ENCODE measurements around the gene SPO11.
A peak's percentile ranks its signal among the peaks of the same experiment; 100 is the strongest.
"Not testable (repeated sequence)": the region's sequence is repeated elsewhere in the genome, so short reads cannot be mapped to it uniquely, and the experiment has no call there.

The SPO11 gene

DNA sequence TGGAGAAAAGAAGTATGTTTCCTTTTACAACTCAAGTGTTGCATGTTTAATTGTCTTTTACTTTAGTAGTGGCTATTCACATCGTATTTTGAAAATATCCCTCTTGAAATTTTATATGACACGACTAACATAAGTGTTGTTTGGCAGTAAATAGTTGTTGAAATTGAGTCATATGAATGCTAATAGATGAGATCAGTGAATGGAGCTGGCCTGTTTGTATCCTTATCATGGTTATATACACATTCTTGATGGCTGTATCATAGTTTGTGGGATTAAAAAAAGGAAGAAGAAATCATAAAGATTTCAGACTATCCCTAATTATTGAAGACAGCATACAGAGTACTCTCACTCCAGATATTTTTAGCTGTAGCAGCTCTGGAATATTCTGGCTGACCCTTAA is 13.2 kb downstream of the SPO11 start:
- no peak for DNase-seq

DNA sequence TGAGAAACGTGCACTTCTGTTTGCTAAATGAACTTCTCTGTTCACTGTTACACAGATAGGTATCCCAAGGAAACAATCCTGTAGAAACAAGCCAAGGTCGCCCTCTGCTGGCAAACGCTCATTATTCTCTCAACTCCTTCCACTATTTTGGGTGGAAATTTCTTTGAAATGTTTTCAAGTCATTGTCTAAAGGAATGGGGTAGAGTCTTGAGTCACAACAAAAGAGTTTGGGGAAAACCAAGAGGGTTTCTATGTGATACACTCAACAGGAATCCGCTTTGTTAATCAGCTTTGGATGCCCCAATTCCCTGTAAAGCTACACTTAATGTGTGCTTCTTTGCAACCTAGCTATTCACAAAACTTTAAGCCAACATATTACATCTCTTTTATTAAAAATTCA is 16.9 kb downstream of the SPO11 start:
- DNase-seq = peak; percentile 58

DNA sequence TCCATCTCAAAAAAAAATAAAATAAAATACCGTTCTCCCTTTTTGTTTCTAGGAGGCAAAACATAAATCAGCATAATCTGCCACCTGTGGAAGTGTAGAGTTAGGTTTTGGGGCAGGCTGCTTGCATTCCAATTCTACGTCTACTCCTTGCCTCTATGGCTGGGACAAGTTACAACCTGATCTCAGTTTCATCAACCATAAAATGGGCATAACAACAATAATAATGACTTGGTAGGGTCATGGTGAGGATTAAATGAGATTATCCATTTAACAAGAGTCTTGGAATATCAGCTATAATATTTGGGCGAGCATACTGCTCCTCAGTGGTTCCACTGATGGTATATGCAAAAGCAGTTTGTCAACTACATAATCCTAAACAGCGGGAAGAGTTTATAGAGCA is 17.8 kb downstream of the SPO11 start:
- DNase-seq = no peak

DNA sequence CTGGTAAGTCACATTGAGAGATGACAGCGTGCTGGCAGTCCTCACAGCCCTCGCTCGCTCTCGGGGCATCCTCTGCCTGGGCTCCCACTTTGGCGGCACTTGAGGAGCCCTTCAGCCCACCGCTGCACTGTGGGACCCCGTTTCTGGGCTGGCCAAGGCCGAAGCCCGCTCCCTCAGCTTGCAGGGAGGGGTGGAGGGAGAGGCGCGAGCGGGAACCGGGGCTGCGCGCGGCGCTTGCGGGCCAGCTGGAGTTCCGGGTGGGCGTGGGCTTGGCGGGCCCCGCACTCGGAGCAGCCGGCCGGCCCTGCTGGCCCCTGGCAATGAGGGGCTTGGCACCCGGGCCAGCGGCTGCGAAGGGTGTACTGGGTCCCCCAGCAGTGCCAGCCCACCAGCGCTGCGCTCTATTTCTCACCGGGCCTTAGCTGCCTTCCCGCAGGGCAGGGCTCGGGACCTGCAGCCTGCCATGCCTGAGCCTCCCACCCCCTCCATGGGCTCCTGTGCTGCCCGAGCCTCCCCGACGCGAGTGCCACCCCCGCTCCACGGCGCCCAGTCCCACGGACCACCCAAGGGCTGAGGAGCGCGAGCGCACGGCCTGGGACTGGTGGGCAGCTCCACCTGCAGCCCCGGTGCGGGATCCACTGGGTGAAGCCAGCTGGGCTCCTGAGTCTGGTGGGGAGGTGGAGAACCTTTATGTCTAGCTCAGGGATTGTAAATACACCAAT is 18.8 kb downstream of the SPO11 start:
- DNase-seq = not testable (repeated sequence)

DNA sequence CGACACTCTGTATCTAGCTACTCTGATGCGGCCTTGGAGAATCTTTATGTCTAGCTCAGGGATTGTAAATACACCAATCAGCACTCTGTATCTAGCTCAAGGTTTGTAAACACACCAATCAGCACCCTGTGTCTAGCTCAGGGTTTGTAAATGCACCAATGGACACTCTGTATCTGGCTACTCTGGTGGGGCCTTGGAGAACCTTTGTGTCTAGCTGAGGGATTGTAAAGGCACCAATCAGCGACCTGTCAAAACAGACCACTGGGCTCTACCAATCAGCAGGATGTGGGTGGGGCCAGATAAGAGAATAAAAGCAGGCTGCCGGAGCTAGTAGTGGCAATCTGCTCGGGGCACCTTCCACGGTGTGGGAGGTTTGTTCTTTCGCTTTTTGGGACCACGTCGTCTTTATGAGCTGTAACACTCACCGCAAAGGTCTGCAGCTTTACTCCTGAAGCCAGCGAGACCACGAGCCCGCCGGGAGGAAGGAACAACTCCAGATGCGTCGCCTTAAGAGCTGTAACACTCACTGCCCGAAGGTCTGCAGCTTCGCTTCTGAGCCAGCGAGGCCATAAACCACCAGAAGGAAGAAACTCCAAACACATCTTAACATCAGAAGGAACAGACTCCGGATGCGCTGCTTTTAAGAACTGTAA is 19.4 kb downstream of the SPO11 start:
- DNase-seq = not testable (repeated sequence)

DNA sequence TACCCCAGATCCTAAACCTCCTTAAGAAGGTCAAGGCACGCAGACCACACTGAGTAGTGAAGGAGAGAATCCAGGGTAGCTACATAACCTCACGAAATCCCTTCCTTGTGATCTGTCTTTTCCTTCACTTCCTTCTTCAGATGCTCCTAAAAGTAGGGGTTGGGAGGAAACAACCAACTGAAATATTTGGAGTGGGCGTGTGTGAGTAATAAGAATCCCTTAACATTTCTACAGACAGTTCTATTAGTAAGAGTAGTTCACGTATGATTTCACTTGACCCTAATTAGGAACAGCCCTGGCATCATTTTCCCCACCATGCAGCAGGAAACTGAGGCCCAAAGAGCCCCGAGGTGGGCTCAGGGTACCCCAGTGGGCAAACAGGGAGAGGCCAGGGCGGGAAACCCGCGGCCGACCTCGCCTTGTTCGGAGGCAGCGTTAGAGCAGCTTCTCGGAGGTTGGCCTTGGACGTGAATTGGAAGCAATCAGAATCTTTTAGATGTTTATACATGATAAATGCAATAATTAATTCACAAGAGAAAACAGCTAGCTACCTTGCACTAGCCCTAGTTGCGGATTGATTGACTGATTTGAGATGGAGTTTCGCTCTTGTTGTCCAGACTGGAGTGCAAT is 20.6 kb downstream of the SPO11 start:
- DNase-seq = no peak

DNA sequence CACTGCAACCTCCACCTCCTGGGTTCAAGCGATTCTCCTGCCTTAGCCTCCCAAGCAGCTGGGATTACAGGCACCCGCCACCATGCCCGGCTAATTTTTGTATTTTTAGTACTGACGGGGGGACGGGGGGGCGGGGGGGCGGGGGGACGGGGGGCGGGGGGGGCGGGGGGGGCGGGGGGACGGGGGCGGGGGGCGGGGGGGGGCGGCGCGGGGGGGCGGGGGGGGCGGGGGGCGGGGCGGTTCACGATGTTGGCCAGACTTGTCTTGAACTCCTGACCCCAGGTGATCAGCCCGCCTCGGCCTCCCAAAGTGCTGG is 21.1 kb downstream of the SPO11 start:
- DNase-seq = not testable (repeated sequence)

DNA sequence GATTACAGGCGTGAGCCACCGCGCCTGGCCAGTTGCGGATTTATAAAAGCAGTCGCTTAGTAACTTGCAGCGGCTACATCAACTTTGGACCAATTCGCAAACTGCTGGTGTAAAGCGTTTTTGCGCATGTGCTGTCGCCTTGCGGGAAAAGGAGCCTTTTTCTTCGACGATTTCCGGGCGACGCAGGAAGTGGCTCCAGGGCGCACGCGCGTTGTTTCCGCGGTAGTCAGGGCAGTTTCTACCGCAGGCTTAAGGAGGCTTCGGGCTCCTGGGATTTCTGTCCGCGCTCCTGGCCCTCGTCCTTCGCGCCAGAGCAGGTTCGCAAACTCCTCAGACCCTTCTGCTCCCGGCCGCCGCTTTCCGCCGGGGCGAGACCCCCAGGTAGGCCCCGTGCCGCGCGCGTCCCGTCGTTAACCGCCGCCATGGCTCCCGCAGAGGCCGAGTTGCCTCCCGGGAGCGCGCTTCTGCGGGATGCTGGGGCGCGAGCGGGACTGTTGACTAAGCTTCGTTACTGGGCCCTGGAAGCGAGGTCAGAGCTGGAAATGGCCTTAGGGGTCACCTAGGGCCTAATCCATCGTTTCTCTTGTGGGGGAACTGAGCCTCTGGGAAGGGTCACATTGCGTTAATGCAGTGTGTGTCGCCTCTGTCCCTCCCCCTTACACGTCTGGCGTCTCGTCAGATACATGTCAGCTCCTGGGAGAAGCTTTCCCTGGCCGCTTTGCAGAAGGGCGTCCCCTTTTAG is 21.6 kb downstream of the SPO11 start, which contains the start of gene RAE1:
RAE1 (plus strand) TSS at position 214 of the 742 bp plus-strand sequence. CDS start 2,784 bp downstream, outside the sequence.
- DNase-seq = peak; percentile 92

DNA sequence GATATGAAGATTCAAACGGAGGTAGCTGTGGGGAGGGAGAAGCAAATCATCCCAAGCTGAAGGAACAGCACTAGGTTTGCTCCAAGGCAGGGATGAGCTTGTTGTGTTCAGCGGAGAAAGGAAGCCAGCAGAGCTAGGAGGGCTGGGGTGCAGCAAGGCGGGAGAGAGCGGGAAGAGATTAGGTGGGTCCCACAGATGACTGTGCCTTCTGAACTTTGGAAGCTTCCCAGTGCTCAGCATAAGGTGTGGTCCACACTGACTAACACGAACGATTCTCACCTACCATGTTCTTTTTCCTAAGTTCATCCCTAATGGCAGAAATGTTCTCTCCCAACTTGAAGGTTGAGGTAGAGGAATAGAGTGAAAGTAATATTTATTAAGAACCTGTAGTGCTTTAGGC is 22.7 kb downstream of the SPO11 start:
- no peak for DNase-seq

DNA sequence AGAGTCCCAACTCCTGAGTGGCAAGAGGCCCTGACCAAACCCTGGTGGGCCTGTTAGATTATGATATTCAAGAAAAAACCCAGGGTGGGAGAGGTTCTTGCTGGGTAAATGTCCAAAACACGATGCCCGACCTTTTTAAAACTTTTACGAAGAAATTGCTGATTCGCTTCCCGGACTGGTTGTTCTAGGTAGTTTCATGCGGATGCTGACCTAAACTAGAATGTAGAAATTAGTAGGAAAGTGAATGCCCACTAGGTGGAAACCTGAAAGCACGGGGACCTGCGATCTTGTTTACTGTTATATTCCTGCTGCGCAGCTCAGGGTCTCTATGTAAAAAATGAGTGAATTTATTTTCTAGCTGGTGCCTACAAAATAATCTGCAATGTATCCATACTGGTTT is 23.7 kb downstream of the SPO11 start:
- no peak for DNase-seq

DNA sequence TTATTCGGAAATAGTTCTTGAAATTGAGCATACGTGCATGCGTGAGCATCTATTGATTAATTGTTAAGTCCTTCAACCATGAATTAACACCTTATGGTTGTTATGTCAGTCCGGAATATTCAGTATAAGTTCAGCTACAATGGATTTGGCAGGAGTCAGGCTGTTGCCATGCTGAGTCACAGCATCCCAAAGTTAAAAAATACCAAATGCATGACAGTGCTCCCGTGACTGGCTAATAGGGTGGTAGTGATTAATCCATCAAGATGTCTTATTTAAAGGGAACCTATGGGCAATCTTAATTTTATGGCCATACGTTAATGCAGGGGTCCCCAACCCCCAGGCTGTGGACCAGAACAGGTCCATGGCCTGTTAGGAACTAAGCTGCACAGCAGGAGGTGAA is 31.9 kb downstream of the SPO11 start:
- DNase-seq = no peak

DNA sequence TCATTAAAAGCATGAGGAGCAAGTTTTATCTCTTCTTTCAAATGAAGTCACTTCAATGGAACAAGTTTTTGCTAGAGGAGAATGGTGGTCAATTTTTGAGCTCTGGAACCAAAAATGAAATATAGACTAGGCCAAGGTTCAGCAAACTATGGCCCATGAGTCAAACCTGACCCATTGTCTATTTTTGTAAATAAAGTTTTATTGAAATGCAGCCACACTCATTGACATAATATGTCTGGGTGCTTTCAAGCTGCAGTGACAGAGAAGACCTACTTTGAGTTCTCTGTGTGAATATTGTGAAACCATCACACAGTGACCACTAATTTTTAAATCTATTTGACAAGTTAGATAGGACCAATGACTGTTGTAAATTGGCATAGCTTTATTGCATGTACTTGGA is 34.8 kb downstream of the SPO11 start:
- DNase-seq = no peak

DNA sequence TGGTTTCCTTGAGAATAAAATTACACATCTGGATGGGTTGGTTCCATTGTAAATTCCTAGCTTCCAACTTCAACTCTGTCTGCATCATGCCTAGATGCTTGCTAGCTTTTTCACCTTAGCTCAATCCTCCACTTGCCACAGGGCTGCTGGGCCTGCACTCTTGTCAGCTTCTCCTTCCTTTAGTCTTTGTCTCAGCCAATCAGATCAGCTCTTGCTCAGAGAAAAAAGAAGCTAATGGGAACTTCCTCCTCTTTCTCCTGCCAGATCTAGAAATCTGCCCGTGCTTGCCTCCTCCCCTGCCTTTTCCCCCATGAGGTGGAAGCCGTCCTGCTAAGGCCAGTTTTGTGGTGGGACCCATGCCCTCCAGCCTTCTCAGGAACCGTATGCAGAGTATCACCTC is 40.0 kb downstream of the SPO11 start:
- no peak for DNase-seq

DNA sequence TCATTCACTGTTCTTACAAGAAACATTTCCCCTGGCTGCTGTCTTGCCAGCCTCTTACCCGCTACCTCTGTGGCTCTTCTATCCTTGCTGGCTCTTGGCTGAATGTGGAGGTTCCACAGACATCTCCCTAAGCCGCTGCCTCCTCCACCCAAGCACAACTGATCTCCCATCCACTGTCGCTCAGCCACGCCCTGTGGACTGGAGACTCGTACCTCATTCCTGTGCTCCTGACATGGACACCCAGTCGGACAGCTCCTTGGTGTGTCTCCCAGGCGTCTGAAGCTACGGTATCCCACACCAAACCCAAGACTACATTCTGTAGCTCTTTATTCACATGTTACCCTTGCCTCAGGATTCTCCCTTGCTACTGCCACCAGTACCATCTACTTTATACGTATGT is 40.7 kb downstream of the SPO11 start:
- no peak for DNase-seq

DNA sequence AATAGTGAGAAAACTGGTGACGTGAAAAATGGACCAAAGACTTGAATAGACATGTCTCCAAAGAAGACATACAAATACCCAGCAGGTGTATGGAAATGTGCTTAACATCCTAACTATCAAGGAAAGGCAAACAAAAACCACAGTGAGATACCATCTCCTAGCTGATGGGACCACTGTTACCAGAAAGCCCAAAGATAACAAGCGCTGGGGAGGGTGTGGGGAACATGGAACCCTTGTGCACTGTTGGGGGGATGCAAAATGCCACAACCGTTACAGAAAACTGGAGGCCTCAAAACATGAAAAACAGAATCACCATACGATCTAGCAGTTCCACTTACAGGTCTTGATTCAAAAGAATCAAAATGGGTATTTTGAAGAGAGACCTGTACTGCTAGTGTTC is 41.8 kb downstream of the SPO11 start:
- no peak for DNase-seq

DNA sequence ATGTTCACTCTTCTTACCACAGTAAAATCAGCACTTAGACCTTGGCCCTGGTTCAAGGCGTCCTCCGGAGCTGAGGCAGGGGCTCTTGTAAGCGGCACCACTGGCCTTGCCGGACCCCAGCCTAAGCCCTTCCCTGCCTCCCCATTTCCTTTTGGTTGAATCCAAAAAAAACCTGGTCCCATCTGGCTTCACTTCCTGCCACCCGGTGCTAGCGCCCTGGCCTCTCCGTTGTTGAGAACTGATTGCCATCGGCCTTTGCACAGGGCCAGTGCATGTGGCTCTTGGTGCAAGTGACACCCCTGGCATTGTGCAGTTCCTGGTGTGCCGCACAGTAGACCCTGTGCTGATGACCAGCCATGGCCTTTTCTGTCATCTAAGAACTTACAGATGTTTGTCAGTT is 42.6 kb downstream of the SPO11 start:
- no peak for DNase-seq

DNA sequence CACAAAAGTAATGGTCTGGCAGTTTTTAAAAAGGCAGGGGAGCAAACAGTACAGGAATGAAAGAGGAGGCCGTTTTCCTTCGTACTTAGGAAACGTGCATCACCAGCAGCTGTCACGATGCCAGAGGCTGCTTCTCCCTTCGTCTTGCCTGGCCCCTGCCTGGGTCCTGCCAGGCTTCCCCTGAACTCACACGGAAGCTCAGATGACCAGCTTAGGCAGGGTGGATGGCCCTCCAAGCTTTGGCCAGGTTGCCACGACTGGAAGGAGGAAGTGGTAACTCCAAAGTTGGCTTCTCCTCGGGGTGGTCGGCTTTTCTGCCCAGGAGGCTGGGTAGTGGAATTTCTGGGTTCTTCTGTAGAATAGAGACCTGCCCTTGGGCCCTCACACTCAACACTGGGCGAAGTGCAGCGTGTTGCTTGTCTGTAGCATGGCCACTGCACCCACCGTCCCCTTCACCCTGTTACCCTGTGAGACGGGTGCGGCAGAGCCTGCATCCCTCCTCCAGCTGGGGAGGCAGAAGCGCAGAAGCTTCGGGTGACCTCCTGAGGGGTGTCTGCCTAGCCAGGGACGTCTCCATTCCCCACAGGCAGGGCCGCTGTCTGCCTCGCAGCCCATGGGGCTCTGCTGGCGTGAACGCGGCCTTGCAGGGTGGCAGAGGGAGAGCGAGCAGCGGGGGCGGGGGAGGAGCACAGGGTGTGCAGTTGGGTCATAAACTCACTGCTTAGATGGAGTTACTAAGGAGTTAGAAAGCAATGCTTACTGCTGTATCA is 43.2 kb downstream of the SPO11 start:
- no peak for DNase-seq

DNA sequence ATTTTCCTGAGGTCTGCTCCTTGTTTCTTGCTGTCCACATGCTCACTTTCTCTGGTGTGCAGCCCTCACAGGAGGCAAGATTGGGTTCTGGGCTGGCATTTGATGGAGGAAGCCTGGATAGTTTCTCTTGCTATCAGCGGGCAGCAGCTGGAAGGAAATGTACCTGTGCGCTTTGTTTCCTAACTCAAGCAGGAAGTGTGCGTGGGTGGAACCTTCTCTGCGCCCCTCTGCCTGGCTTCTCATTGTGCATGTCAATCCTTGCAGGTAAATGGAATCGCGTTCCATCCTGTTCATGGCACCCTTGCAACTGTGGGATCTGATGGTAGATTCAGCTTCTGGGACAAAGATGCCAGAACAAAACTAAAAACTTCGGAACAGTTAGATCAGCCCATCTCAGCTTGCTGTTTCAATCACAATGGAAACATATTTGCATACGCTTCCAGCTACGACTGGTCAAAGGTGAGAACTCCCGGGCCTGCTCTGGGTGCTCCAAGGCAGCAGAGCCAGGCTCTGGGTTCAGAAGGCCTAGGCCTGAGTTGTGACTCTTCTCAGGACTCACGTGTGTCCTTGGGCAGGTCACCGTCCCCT is 44.8 kb downstream of the SPO11 start:
- DNase-seq = no peak

DNA sequence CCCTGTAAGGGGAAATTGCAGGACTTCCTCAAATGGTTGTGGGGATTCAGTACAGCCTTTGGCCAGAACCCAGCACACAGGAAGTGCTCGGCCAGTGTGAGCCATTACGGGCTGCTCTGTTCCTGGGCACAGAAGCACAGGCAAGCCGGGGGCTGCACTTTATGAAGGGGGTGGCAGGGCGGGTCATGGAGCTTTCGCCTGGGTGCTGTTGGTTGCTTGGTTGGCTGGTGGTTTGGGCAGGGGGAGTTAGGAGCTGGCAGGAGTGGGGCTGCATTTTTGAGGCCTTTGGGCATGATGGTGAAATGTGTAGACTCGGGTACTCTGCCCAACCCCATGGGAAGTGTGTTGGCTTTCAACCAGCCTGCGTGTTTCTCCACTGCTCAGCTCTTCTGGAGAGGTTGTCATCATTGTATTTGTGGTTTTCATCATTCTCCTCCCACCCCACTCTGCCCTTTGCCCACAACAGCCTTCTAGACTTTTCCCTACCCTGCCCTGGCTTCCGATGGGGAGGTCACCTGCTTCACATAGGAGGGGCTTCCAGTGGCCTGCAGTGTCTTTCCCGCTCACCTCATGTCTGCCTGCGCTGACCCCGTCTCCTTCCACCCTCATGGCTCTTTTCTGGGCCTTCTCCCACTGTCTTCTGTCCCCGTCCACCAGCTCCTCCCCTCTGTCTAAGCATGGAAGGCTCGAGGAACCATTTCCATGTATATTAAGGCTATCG is 45.5 kb downstream of the SPO11 start:
- no peak for DNase-seq

DNA sequence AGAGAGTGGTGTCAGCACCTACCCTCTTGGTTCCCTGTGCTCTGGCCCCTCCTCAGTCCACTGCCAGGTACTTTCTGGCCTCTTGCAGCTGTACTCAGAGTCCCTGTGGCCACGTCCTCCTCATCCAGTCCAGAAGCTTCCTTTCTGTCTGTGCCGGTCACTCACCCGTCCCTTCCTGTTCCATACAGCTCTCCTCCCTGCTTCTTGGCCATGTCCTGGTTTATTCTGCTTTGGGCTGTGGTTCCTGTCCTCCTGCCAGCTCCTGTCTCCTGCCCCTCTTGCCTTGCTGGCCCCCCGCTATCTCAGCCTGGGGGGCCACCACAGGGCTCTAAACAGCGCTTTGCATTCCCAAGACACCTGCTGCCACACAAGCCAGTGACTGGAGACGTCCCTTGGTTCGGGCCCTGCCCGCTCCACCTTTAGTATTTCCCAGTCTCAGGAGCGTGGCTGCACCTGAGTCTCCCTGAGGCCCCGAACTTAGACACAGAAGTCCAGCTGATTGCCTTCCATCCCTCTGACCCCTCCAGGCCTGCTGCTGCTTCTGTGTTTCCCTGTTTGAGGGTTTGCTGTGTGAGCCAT is 46.1 kb downstream of the SPO11 start:
- no peak for DNase-seq

DNA sequence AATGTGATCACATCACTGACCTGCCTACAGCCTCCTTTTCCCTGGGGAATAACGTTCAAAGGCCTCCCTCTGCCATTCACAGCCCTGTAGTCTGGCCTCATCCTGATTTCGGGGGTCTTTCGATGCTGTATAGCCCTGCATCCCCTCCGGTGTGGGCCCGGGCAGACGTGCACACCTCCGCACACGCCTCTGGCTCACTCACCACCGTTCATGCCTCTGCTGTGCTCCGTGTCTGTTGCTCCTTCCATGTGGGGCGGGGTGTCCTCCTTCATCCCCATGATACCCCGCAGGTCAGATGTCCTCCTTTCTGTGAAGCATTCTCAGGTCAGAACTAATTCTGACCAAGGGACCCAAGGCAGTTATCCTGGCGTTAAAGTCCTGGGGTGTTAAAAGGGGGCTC is 47.7 kb downstream of the SPO11 start:
- no peak for DNase-seq
